SKM-1 treated with dmso at 0.1 percent for 144 hours (cell line): ENCODE data around the gene ABHD2.
A peak's percentile ranks its signal among the peaks of the same experiment; 100 is the strongest.

Experiments used
- DNase-seq: peaks from one replicate; lab custom pipeline; 2025; ENCODE audit not compliant: unreplicated experiment; lab: John Stamatoyannopoulos, UW

ABHD2 gene

DNA sequence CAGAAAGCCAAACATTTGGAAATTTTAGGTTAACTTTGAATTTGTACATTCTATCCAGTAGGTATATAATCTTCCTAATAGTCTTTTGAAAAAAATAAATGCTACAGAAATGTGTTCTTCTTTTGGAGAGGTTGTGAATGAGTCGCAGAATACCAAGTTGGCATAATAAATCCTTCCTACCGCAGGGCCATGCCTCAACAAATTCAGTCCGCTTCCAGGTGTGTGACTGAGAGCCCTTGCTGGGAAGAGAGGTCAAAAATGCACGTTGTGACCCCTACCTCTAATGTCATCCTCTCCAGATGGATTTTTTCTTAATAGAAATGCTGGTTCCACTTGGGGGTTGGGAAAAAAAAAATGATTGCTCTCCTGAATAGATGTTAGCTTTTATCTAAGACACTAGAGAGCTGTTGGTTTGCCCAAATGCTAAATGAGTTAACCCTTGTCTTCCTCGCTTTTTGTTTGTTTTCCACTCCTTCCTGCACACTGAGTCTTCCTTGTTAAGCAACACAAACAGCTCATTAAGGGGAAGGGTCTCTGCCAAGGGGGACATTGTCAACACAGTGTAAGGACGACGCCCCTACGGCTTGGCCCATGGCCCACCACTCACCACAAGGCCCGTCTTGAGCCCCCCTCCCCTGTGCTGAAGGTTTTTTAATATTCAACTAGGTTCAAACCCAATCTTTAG lies 99.2 kb downstream of the ABHD2 start:
- DNase-seq, result no peak

DNA sequence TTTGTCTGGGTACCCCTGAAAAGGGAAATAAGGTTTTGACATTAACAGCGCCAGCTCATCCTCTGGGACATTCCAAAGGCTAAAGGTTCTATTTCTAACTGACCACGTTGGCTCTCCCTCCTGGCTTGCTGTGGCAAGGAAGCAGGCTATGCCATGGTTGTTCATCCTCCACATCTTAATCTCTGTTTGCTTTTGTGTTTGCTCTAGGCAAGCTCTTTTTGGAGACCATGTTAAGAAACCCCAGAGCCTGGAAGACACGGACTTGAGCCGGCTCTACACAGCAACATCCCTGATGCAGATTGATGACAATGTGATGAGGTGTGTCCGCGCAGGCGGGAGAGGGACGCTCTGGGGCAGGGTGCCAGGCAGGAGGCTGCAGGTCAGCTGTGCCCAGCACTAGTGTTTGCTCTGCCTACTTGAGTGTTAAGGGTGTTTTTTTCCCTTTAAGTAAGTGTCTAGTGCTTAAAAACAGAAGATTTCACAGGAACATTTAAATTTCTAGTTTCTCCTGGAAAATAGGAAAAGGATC lies 99.8 kb downstream of the ABHD2 start:
- no peak for DNase-seq

DNA sequence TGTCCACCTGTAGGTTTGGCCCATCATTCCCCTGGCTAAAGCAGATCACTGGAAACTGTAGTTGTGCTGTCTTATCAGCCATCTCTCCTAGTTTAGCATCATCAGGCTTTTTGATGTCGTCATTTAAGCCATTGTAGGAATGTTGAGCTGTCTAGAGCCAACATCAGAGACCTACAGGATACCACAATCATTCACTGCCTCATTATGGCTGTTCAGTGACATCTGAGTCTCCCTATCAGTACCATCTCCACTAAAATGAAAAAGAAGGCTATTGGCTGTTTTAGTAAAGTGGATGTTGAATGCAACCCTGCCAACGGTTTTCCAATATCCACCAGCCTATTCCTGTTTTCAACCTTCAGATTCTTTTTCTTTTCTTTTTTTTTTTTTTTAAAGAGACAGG lies 103.9 kb downstream of the ABHD2 start:
- no peak for DNase-seq

DNA sequence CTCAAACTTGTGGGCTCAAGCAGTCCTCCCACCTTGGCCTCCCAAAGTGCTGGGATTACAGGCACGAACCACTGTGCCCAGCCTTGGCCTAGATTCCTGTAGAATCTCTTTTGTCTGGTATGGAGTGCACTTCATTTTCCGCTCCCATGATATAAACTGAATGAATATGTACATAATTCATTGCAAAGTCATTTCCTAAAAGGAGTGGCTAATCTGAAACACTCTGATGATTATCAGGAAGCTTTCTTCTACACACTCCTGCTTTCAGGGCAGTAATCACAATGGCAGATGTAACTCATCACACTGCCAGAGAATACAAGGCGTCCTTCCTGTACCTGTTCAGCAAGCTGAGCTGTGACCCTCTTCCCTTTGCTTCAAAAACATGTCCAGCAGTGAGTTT lies 104.5 kb downstream of the ABHD2 start:
- DNase-seq, result no peak

DNA sequence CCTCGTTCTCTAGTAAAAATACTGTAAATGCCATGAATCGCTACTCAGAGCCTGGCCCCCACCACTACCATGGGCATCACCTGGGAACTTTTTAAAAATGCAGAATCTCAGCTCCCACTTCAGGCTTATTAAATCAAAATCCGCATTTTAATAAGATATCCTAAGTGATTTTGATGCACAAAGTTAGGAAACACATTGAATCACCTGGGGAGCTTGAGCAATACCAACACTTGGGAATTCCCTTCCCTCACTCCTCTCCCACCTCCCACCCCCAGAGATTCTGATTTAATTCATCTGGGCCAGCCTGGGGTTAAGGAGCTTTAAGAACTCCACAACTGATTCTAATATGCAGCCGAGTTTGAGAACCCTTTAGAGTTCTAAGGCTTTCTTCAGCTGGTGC lies 106.4 kb downstream of the ABHD2 start:
- DNase-seq, result no peak

DNA sequence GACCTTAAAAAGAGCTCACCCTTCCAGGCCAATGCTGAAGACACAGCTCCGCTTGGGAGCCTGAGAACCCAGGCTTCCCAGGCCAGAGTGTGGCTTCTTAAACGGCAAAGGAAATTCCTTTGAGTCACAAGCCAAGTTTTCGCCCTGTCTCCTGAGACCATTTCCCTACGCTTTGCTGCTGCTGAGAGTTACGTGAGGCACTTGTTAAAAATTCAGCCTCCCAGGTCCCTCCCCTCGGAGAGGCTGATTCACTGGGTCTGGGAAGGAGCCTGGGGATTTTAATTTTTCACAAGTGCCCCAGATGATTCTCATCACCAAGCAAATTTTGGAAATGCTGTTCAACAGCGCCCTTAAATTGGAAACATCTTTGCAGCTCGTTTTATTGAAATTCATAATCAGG lies 107.6 kb downstream of the ABHD2 start:
- DNase-seq, result no peak

DNA sequence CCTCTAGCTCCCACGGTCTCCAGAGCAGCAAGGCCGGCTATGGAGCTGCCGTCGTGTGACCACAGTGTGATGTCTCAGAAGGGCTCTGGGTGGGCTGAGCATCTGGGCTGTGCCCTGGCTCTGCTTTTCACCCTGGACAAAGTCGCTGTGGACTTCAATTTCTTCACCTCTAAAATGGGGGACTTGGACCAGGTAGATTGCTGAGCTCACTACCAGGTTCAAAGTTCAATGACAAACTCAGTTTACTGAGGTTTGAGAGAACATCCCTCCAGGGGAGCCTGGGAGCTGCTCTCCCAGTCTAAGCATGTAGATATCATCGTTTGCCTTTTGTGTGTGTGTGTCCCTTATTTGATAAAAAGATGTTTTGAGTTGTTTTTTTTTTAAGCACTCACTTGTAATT lies 108.0 kb downstream of the ABHD2 start:
- DNase-seq, result no peak

DNA sequence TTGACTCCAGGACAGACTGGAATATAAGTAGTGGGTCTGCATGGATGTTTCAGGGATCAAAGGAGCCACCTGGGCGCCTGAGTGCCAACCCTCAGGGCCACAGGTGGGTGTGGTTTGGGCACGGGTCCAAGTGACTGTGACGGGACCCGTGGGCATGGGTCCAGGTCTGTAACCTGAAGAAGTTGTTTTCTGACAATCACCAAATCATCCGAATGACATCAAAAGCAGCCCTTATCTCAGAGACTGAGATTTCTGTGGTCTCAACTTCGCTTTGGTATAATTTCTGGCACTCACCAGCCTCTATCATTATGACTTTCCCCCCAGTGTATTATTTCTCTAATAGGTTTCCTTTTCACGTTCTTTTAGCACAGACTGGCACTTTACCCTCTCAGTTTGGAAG lies 108.7 kb downstream of the ABHD2 start:
- no peak for DNase-seq

DNA sequence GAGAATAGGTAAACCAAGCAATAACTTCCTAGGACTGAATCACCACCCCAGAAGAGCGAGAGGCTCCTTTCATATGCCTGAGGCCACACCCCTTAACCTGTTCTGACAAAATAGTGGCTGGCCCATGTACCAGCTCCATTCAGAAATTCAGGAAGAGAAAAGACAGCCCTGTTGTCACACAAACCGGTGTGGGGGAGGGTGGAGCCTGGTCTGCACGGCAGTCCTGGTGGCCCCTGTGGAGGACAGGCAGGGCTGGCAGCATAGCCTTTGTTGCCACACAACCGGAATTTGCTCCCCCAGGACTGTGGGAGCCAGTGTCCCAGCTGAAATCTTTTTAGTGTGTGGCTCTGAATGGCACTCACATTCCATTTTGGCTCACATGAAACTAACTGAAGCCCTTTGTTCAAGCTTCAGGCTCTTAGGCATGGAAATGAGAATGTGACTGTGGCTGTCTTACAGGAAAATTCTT lies 109.3 kb downstream of the ABHD2 start:
- DNase-seq, result no peak

DNA sequence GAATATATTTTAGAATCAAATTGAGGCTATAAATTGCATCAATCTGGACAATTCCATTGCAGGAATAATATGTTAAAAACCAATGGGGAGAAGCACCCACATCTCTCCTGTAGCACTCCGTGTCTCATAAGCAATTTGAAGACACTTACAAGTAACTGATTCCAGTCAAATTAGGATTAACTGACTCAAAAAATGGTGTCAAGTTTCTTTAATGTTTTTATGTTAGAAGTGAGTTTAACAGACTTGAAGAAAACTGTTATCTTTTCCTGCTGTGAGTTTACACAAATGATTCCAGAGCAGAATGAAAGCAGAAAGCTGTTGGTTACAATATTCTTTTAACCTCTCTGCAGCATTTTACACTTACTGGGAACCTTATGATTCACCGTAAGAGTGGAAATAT lies 109.9 kb downstream of the ABHD2 start:
- DNase-seq, result no peak

DNA sequence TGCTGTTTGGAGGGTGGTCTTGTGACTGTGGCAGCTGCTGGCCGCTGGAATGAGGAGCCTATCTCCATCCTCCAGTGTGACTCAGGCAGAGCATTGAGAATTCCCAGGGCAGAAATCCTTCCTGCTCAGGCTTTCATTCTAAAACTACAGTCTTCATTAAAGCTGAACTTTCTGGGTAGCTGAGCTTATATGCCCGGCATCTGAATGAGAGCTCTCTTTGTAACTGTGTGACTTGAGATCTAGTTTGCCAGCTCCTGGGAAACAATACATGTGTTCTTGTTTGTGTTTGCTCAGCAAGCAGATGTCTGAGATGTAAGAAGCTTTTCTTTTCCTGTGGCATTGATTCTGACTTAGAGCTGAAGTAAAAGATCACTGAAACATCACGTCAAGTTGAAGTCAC lies 110.7 kb downstream of the ABHD2 start:
- DNase-seq, result no peak

DNA sequence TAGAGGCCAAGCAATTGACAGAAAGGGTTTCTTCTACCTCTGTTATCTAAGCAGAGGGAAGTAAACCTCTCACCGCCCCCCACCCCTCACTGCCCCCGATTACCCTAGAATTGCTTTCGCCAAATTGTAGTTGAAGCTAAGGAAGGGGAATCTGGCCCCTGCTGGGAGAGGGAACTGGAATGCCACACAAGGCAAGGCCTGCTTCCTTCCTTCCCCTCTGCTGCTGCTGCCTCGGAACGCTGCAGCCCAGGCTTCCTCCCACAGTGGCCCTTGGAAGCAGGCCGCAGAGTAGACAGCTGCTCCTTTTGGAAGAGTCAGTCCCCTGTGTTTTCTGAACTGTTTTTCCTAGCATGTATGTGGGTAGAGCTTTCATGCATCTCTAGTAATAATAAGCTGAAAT lies 111.5 kb downstream of the ABHD2 start:
- DNase-seq, result no peak

DNA sequence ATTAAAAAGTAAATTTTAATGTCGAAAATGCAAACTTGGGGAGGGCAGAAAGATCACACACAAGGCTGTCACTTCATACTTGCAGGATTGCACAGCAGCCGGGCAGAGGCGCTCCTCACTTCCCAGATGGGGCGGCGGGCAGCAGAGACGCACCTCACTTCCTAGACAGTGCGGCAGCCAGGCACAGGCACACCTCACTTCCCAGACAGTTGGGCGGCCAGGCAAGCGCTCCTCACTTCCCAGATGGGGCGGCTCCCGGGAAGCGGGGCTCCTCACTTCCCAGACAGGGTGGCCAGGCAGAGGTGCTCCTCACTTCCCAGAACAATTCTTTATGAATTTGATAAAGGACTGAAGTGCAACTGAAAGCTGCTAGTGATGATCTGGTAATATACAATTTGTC lies 111.9 kb downstream of the ABHD2 start:
- no peak for DNase-seq

DNA sequence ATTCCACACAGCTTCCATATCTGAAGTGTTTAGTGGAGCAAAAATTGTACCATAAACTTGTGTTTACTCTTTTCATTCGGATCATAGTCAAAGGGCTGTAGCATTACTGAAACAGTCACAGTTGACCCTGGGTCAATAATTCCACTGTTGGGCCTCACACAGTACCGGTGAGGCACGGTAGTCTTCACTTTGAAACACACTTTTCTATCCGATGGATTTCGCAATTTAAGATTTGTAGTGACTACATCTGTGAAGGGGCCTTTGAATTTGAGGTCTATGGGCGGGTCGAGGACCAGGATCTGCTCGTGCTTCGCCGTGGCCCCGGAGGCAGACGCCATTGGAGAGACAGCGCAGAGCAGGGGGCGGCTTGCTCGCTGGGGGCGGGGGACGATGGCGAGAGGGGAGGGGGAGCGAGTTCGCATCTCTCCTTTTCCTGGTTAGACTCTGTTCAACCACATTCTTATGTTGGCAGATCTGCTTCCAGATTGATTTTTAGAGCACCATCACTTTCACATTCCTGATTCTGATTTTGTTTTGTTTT lies 113.3 kb downstream of the ABHD2 start:
- DNase-seq, result no peak

DNA sequence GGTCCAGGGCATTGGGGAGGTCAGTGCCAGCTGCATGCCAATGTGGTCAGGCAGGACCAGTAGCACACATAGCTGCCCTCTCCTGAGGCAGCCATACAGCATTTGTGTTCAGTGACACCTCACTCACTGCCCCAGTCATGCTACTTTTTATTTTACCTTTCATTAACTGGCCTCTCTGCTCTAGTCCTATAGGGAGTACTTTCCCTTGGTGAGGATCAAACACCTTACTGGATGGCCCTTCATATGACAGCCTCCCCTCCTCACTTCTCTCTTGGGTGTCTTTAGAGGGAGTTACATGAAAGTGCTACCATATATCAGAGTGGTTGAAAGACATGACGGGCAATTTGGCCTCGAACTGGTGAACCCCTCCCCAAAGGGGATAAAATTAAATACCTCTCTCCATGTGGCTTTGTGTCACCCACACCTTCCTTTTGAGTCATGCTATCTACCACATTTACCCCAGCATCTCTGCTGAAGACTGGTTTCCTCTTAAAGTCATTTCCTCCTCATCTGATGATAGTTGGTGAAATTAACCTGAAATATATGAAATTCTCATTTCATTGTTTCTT lies 115.5 kb downstream of the ABHD2 start:
- DNase-seq, result no peak

DNA sequence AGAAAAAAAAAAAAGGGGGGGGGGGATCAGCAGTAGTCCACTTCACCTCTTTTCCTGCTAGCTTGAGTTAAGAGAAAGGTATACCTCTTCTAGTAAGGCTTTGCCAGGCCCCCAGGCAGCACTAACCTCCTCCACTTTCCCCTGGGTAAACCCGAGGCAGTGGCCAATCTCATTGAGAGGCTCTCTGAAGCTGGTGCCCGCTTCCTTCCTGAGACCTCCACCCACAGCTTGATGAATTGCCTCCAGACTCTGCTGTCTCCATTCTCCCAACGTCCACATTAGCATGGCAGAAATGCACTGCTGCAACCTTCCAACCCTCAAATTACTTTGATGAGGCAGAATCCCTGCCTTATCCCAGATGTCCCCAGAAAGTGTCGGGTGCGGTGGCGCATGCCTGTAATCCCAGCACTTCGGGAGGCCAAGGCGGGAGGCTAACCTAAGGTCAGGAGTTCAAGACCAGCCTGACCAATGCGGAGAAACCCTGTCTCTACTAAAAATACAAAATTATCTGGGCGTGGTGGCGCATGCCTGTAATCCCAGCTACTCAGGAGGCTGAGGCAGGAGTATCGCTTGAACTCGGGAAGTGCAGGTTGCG lies 117.8 kb downstream of the ABHD2 start:
- DNase-seq, result no peak

DNA sequence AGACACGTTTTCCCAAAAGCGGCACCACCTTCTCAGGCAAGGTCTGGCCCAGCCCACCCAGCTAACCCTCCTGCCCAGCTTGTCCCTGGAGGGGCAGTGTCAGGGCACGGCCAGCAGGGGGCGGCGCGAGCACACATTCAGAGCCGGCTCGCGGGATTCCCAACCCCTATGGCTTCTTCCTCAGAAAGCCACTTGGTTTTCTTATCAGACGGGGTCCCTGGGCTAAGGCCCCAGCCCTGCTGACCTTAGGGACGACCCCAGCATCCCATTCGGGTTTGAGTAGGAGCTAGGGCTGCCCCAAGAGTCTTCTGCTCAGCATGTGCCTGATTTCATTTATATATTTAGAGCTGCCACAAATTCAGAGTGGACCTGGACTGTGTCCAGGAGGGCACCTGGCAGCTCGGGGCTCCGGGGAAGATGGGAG lies 118.7 kb downstream of the ABHD2 start:
- peak; percentile 47 for DNase-seq

DNA sequence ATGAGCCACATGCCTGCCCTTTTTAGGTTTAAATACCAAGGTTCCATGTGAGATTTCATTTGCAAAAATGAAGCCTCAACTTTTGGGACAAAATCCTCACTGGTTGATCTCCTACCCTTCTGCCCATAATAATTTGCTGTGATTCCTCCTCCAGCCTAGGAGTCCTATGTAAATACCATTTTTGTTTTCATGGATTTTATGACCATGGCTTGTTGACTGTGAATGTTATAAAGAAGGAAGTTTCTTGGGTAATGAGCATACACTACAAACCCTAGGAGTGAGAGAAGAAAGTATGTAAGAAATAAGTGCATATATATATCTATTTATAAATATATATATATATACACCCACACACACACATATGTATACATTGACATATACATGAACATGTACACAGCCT lies 120.0 kb downstream of the ABHD2 start:
- DNase-seq, result no peak

DNA sequence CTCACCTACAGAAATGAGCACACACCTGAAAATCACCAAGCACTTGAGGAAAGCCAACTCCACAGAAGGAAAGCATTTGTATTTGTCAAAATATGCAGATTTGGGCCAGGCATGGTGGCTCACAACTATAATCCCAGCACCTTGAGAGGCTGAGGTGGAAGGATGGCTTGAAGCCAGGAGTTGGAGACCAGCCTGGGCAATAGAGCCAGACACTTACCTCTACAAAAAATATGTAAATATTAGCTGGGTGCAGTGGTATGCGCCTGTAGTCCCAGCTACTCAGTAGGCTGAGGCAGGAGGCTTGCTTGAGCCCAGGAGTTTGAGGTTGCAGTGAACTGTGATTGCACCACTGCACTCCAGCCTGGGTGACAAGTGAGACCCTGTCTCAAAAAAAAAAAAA lies 120.8 kb downstream of the ABHD2 start:
- no peak for DNase-seq

DNA sequence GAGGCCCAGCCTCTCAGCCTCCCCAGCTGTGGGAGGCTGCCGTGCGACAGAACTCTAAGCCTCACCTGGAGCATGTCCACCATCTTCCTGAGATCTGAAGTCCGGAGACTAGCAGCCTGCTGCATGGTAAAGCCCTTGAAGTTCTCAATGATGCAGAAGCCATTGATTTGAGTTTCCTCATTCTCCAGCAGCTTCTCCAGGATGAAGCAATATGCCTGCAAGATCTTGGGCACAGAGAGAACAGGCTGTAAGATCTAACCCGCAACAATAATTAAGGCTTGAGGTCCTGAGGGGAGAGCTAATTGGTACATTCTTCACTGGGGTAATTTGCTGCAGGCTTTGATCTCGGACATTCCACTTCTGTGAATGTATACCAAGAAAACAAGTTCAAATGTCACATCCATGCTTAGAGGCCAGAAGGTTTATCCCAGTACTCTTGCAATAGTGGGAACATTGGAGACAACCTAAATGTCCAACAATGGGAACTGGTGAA lies 123.5 kb downstream of the ABHD2 start:
- DNase-seq, result peak; percentile 11

DNA sequence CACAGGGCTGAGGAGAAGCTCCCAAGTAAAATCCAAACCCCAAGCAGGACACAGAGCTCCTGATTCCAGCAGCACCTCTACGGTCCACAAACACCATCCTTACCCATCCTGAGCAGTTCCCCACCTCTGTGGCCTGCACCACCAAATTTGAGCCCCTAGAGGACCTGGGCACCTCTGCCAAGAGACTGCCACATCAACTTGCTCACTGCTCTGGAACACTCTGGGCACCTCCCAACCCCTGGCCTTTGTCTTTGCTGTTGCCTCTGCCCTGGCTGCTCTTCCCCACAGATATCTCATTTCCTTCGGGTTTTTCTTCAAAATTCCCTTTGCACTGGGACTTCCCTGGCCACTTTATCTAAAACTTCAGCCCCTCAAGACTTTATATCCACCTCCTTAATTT lies 127.4 kb downstream of the ABHD2 start:
- DNase-seq, result no peak

DNA sequence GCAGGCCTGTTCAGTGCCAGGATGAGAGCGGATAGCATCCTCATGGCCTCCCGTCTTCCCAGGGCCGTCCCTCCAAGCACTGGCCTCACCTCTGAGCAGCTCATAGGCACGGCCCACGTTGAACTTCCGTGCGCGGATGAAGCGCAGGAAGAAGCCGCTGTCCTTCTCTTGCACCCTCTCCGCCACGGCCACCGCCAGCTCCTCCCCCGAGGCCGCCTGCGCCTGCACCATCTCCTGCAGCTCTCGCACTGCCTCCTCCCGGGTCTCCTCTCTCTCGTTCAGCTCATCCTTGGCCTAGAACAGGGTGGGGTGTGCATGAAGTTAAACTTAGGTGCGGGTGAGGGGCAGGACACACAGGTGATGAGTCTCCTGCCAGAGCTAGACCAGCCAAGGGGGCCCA lies 128.8 kb downstream of the ABHD2 start:
- no peak for DNase-seq
